T-helper 2 cell treated with Interferon-gamma antibody and Interleukin-4, amounts not matched to agents 5 μg/mL and 100 μg/mL, for 36 hours (primary cell): Measurements from ENCODE around the gene DNAH14.

Source experiments
- DNase-seq: peaks from one replicate; pipeline ENCODE4 v3.0.0; 2021; ENCODE audit warnings: low spot score
- H3K27ac Mint-ChIP-seq: one replicate; pipeline ENCODE4 v1.8.0; 2021; ENCODE audit warnings: mild to moderate bottlenecking, mixed read lengths
- H3K27me3 Mint-ChIP-seq: one replicate; pipeline ENCODE4 v1.8.0; 2021; ENCODE audit warnings: low read depth, mixed read lengths
- H3K36me3 Mint-ChIP-seq: one replicate; pipeline ENCODE4 v1.8.0; 2021; ENCODE audit warnings: low read depth, mixed read lengths
- H3K4me1 Mint-ChIP-seq: one replicate; pipeline ENCODE4 v1.8.0; 2021; ENCODE audit warnings: low read depth, mixed read lengths
- H3K4me3 Mint-ChIP-seq: one replicate; pipeline ENCODE4 v1.8.0; 2022; ENCODE audit warnings: mild to moderate bottlenecking, moderate library complexity, mixed read lengths
- H3K9me3 Mint-ChIP-seq: one replicate; pipeline ENCODE4 v1.8.0; 2021; ENCODE audit warnings: mixed read lengths

Gene DNAH14

GRCh38 chr1:225415967-225416745 lies 486.7 kb downstream of the DNAH14 start:
- H3K4me1 Mint-ChIP-seq: peaks cover 18% of the 10 kb centered on the region
- no peaks in the 10 kb centered on the region for H3K9me3 Mint-ChIP-seq
- no peak overlapping the region for H3K4me3 Mint-ChIP-seq
- no peak for DNase-seq
- H3K27ac Mint-ChIP-seq: no peak overlapping the region
- peaks cover 73% of the 10 kb centered on the region for H3K36me3 Mint-ChIP-seq
- no peaks in the 10 kb centered on the region for H3K27me3 Mint-ChIP-seq

GRCh38 chr1:225418059-225418458 lies 488.6 kb downstream of the DNAH14 start:
- Mint-ChIP-seq H3K36me3 (peaks cover 68% of the 10 kb centered on the region), H3K27me3 (no peaks in the 10 kb centered on the region), H3K27ac (no peak overlapping the region), H3K9me3 (no peaks in the 10 kb centered on the region), H3K4me3 (no peak overlapping the region), H3K4me1 (peaks cover 29% of the 10 kb centered on the region)
- no peak for DNase-seq

DNA sequence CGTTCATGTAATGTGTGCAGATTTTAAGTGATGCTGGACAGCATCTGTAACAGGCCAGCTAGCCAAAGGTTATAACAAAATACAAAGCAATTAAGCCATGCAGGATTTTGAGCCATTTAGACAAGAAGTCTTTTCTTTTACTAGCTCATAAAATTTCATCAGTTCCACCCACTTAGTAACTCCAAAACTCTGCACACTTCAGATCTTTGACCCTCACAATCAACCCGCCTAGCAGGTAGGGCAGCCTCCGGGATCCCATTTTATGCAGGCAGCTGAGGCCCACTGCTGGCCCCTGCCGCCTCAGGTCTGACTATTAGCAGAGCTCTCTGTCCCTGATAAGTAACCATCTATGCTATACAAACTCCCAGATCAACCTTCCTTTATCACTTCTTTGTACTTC lies 489.1 kb downstream of the DNAH14 start:
- Mint-ChIP-seq H3K27me3 (no peaks in the 10 kb centered on the region), H3K27ac (peak overlapping the region; percentile 35), H3K4me1 (peaks cover 34% of the 10 kb centered on the region), H3K9me3 (no peaks in the 10 kb centered on the region), H3K4me3 (no peak overlapping the region), H3K36me3 (peaks cover 70% of the 10 kb centered on the region)
- DNase-seq: no peak

DNA sequence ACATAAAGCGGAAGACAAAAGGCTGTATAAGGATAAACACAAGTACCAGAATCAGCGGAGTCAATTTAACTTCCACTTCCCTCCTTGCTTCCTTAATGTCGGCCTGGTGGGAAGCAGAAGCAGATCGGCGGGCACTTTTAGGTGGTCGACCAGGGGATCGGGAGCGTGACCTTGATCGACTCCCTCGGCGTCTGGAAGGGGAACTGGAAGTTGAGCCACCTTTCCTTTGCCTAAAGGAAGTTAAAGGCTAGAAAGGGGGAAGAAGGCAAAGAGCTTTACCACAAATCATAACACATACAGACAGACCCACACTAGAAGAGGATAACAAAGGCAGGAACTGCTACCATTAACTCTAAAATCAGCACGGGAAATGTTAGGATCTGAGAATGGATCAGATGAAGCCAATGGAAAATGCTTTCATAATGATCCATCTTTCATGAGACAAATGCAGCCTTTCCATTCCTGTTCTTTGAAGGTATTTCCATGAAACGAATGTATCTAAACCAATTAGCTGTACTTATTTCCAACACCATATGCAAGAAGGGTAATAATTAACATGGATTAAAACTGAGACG lies 492.6 kb downstream of the DNAH14 start:
- Mint-ChIP-seq H3K9me3 (no peaks in the 10 kb centered on the region), H3K4me1 (peaks cover 55% of the 10 kb centered on the region), H3K4me3 (no peak overlapping the region), H3K36me3 (peaks cover 56% of the 10 kb centered on the region), H3K27me3 (no peaks in the 10 kb centered on the region), H3K27ac (peak overlapping the region; percentile 47)
- no peak for DNase-seq

DNA sequence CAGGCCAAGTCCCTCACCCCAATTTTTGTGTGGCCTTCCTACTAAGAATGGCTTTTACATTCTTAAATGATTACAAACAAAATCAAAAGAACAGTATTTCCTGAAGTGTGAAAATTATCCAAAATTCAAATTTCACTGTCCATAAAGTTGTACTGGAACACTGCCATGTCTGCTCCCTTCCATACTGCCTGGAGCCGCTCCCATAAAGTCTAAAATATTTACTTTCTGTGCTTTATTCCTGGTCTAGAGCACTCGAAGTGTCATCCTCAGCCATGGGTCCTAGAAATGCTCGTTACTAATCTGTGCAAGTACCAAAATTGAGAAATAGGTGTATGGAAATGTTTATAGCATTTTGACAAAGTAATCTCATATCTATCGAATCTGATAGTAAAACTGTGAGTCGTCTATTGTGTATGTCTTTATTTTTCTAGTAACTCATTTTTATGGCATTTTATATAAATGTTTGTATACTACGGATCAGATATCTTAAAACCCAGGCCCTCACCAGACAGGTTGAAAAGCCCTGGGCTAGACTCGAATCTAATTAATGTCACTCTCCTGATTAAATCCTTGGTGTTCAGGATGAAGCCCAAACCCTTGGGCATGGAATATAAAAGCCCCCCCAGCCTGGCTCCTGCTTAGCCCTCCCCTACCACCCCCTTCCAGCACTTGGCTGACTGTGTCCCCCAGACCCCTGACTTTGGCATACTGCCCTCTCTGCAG lies 493.5 kb downstream of the DNAH14 start:
- H3K36me3 Mint-ChIP-seq: peaks cover 51% of the 10 kb centered on the region
- H3K4me3 Mint-ChIP-seq: no peak overlapping the region
- peaks cover 55% of the 10 kb centered on the region for H3K4me1 Mint-ChIP-seq
- no peaks in the 10 kb centered on the region for H3K27me3 Mint-ChIP-seq
- H3K9me3 Mint-ChIP-seq: no peaks in the 10 kb centered on the region
- H3K27ac Mint-ChIP-seq: peak overlapping the region; percentile 10
- no peak for DNase-seq

DNA sequence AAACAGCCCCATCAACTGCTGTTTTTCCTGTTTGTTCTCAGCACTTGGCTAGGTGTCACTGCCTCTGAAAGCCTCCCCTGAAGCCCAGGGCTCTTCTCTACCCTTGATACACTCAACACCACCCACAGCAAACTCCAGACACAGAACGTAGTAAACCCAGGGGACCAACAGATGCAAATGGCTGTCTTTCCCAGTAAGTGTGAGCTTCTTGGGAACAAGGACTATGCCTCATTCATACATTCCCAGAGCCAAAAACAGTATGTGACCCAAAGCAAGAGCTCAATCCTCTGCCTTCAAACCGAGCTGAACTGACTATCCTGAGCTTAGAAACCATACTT lies 494.0 kb downstream of the DNAH14 start:
- H3K27ac Mint-ChIP-seq: peak overlapping the region; percentile 7

GRCh38 chr1:225424562-225425200 lies 495.2 kb downstream of the DNAH14 start:
- peaks cover 39% of the 10 kb centered on the region for H3K36me3 Mint-ChIP-seq
- H3K4me1 Mint-ChIP-seq: peaks cover 56% of the 10 kb centered on the region
- H3K27ac Mint-ChIP-seq: peak overlapping the region; percentile 67
- peak overlapping the region; percentile 94 for H3K4me3 Mint-ChIP-seq
- no peaks in the 10 kb centered on the region for H3K27me3 Mint-ChIP-seq
- no peaks in the 10 kb centered on the region for H3K9me3 Mint-ChIP-seq
- DNase-seq: no peak

More for the DNA sequence above, 494.0 kb downstream of the DNAH14 start:
- Mint-ChIP-seq H3K27me3 (no peaks in the 10 kb centered on the region), H3K4me3 (no peak overlapping the region), H3K9me3 (no peaks in the 10 kb centered on the region), H3K36me3 (peaks cover 47% of the 10 kb centered on the region), H3K4me1 (peaks cover 53% of the 10 kb centered on the region)
- no peak for DNase-seq

GRCh38 chr1:225425201-225425786 lies 495.8 kb downstream of the DNAH14 start:
- Mint-ChIP-seq H3K27me3 (no peaks in the 10 kb centered on the region), H3K36me3 (peaks cover 35% of the 10 kb centered on the region), H3K27ac (peak overlapping the region; percentile 67), H3K4me3 (peak overlapping the region; percentile 94), H3K9me3 (no peaks in the 10 kb centered on the region), H3K4me1 (peaks cover 58% of the 10 kb centered on the region)
- DNase-seq: no peak

DNA sequence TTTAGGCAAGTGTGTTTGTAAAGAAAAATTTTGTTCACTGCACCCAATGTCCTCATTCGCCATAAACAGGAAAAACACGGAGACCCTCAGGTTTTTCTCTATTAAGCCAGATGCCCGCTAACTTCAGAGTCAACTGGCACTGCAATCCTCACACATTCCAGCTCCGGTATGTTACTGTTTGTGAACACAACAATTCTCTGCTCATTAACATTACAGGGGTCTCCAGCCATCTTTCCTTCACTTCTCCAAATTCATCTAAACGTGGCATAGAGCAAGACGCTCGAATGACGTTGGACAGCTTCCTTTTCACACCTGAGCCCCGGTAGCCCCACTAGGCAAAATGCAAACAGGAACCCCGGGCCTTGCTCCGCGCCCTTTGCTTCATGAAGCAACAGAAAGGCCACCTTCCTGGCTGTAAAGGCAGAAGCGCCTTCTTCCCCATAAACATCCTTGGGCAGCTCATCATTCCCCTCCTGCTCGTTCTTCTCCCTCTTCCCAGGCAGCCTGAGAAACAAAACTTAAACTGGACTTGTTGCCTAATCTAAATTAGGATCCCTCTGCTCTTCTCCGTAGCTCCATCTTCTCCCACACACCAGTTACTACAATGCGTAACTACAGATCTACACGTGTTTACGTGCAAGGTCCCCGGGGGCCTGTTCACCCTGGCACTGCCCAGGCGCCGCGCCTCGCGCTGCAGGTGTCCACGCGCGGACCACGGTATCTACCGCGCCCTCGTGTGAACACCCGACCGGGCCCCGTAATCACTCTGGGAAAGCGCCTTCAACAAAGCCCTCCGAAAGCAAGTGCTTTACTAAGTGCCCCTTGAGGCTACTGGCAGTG lies 497.1 kb downstream of the DNAH14 start:
- DNase-seq: no peak
- H3K4me1 Mint-ChIP-seq: peaks cover 56% of the 10 kb centered on the region
- H3K27ac Mint-ChIP-seq: peak overlapping the region; percentile 85
- peaks cover 32% of the 10 kb centered on the region for H3K36me3 Mint-ChIP-seq
- no peaks in the 10 kb centered on the region for H3K9me3 Mint-ChIP-seq
- H3K4me3 Mint-ChIP-seq: peak overlapping the region; percentile 94
- H3K27me3 Mint-ChIP-seq: no peaks in the 10 kb centered on the region

DNA sequence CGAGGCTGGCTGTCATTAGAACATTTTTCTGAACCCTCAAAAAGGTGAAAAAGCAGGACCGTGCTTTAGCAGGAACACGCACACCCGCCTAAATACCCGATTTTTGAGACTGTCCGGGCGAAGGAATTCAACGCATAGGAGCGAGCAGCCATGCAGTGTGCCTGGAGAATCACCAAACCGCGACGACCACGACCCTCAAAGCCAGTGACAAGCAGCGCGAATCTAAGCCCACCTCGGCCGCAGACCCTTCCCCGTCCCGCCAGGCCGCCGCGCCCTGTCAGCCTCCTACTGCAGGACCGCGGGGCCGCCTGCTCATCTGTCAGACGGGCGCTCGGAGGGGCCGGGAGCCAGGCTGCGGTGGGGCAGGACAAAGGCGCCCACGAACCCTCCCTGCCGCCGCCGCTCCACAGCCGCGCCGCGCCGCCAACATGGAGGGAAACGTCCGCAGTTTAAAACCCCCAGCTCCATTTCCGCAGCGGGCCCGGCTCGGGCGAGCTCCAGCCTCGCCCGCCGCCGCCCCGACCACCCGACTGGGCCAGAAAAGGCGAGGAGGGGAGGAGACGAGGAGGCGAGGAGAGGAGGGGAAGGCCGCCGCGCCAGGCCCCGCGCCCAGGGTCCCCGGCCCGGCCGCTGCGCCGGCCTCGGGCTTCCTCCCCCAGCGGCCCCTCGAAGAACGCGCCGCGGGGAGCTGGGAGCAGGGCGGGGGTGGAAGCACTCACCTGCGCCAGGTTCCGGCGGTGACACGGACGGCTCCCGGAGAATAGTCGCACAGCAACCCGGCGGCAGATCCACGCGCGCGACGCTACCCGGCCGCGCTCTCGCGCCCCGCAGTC lies 498.0 kb downstream of the DNAH14 start, which contains the start of gene LBR:
TSS of gene LBR (minus strand) at position 804 of the 833 bp plus-strand sequence. CDS start 3,963 bp downstream, outside the sequence.
- Mint-ChIP-seq H3K27me3 (no peaks in the 10 kb centered on the region), H3K9me3 (no peaks in the 10 kb centered on the region), H3K4me1 (peaks cover 49% of the 10 kb centered on the region), H3K4me3 (peak within 1 kb of the TSS; percentile 94), H3K36me3 (peaks cover 24% of the 10 kb centered on the region), H3K27ac (peak within 1 kb of the TSS; percentile 96)
- DNase-seq: peak; percentile 29

DNA sequence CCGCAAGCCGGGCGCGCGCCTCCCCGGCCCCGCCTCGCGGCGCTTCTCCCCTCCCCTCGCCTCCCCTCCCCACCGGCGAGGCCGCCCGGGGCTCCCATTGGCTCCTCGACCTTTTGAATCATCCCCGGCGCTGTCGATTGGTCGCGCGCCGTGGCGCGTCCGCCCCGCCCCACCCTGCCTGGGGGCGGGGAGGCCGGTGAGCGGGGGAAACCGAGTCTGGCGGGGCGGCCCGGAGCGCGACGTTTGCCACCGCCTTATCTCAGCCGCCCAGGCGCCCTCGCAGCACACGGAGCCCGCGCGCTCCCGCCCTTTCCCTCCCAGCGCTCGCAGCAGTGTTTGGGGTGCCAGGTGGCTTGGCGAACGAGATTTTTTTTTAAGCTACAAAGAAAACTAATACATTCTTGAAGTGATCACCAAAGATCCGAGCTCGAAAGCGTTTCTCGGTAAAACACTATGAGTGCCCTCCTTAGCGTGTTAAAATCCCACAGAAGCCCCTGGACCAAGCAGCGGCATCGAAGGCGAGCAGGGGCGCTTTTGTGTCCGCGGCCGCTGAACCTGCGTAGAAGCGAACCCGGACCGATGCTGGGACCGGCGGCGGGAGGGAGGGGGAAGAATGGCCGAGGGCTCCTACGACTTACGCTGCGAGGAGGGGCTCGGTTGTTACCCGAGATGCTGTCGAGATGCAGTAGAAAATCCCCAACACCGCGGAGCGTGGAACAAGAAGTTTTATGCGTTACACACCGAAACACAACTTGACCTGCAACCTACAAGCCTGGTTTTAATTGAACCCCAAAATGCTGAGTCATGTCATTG lies 498.8 kb downstream of the DNAH14 start:
- no peaks in the 10 kb centered on the region for H3K27me3 Mint-ChIP-seq
- DNase-seq: peak; percentile 92
- H3K4me1 Mint-ChIP-seq: peaks cover 44% of the 10 kb centered on the region
- no peaks in the 10 kb centered on the region for H3K9me3 Mint-ChIP-seq
- peak overlapping the region; percentile 89 for H3K4me3 Mint-ChIP-seq
- peak overlapping the region; percentile 96 for H3K27ac Mint-ChIP-seq
- H3K36me3 Mint-ChIP-seq: peaks cover 18% of the 10 kb centered on the region
